HL-60 (cell line): ENCODE results near the gene SMARCA1.
A peak's percentile ranks its signal among the peaks of the same experiment; 100 is the strongest.

Experiments used
- DNase-seq, 2 experiments: peaks; one replicate each; pipeline ENCODE4 v3.0.0-alpha.2; 2010 to 2020; ENCODE audit warnings: low read depth in 1 of 2, low spot score in 1 of 2
- H3K27ac ChIP-seq: fragments of 250-450 bp; sonication (Bioruptor Pico); replicated peaks from 2 replicates; pipeline ENCODE4 v1.5.1; 2020; ENCODE audit warnings: mild to moderate bottlenecking, moderate library complexity
- H3K27me3 ChIP-seq: fragments of 250-450 bp; sonication (Bioruptor Pico); 2 replicates; pipeline ENCODE4 v1.5.1; 2021; ENCODE audit warnings: mild to moderate bottlenecking, moderate library complexity; ENCODE audit not compliant: insufficient read depth, poor library complexity, severe bottlenecking
- H3K4me3 ChIP-seq: replicated peaks from 2 replicates; pipeline ENCODE4 v1.5.1; 2011; ENCODE audit warnings: mild to moderate bottlenecking, control low read depth, low read length; ENCODE audit not compliant: insufficient read depth
- CTCF ChIP-seq: IDR thresholded peaks from one replicate; pipeline ENCODE4 v1.5.1; 2011; ENCODE audit warnings: low read length, control low read depth, inconsistent platforms; ENCODE audit not compliant: insufficient read depth
- GABPA ChIP-seq: IDR thresholded peaks from 2 replicates; pipeline ENCODE4 v1.6.1; 2012; ENCODE audit warnings: low read depth
- POLR2AphosphoS5 ChIP-seq: IDR thresholded peaks from 2 replicates; pipeline ENCODE4 v1.6.1; 2012; ENCODE audit warnings: low read depth
- REST ChIP-seq: IDR thresholded peaks from 2 replicates; pipeline ENCODE4 v1.6.1; 2012; ENCODE audit warnings: low read depth; ENCODE audit not compliant: insufficient replicate concordance
- SPI1 ChIP-seq: IDR thresholded peaks from 2 replicates; pipeline ENCODE4 v1.6.1; 2012; ENCODE audit warnings: low read depth, mild to moderate bottlenecking, borderline replicate concordance

SMARCA1 gene

GRCh38 chrX:129525162-129525561, 1.9 kb upstream of the SMARCA1 start:
- no peak for DNase-seq
- Histone ChIP-seq H3K27ac (no peak overlapping the region), H3K27me3 (peaks cover 3% of the 10 kb centered on the region)

GRCh38 chrX:129524250-129524850, 1.1 kb upstream of the SMARCA1 start:
- TF ChIP-seq POLR2AphosphoS5 (no peak), CTCF (no peak), GABPA (no peak), REST (no peak), SPI1 (no peak)
- Histone ChIP-seq H3K27ac (no peak overlapping the region), H3K27me3 (peaks cover 3% of the 10 kb centered on the region), H3K4me3 (no peak overlapping the region)
- no peak for DNase-seq

More at GRCh38 chrX:129525162-129525561, 1.9 kb upstream of the SMARCA1 start:
- no peak overlapping the region for H3K4me3 ChIP-seq
- TF ChIP-seq REST (no peak), POLR2AphosphoS5 (no peak), GABPA (no peak), SPI1 (no peak), CTCF (no peak)

- peaks cover 3% of the 10 kb centered on the region for H3K27me3 ChIP-seq
- DNase-seq, result no peak
- peak overlapping the region; percentile 47 for H3K4me3 ChIP-seq
- TF ChIP-seq GABPA, result no peak
- no peak for TF ChIP-seq POLR2AphosphoS5
- TF ChIP-seq SPI1, result no peak
- TF ChIP-seq REST, result no peak
- TF ChIP-seq CTCF, result no peak
- H3K27ac ChIP-seq, result no peak overlapping the region
Measured at GRCh38 chrX:129522184-129523078, 859 bp downstream of the SMARCA1 start.
